HL-60 (cell line): ENCODE results near the gene EPOP.

Source experiments
- DNase-seq, 2 experiments: peaks; one replicate each; pipeline ENCODE4 v3.0.0-alpha.2; 2010 to 2020; ENCODE audit warnings: low read depth in 1 of 2, low spot score in 1 of 2
- H3K27ac ChIP-seq: fragments of 250-450 bp; sonication (Bioruptor Pico); replicated peaks from 2 replicates; pipeline ENCODE4 v1.5.1; 2020; ENCODE audit warnings: mild to moderate bottlenecking, moderate library complexity
- H3K27me3 ChIP-seq: fragments of 250-450 bp; sonication (Bioruptor Pico); 2 replicates; pipeline ENCODE4 v1.5.1; 2021; ENCODE audit warnings: mild to moderate bottlenecking, moderate library complexity; ENCODE audit not compliant: insufficient read depth, poor library complexity, severe bottlenecking
- H3K4me3 ChIP-seq: replicated peaks from 2 replicates; pipeline ENCODE4 v1.5.1; 2011; ENCODE audit warnings: mild to moderate bottlenecking, control low read depth, low read length; ENCODE audit not compliant: insufficient read depth
- CTCF ChIP-seq: IDR thresholded peaks from one replicate; pipeline ENCODE4 v1.5.1; 2011; ENCODE audit warnings: low read length, control low read depth, inconsistent platforms; ENCODE audit not compliant: insufficient read depth
- GABPA ChIP-seq: IDR thresholded peaks from 2 replicates; pipeline ENCODE4 v1.6.1; 2012; ENCODE audit warnings: low read depth
- POLR2AphosphoS5 ChIP-seq: IDR thresholded peaks from 2 replicates; pipeline ENCODE4 v1.6.1; 2012; ENCODE audit warnings: low read depth
- SPI1 ChIP-seq: IDR thresholded peaks from 2 replicates; pipeline ENCODE4 v1.6.1; 2012; ENCODE audit warnings: low read depth, mild to moderate bottlenecking, borderline replicate concordance
- TF ChIP-seq, protein P1 (sequence below): IDR thresholded peaks from 2 replicates; pipeline ENCODE4 v1.6.1; 2012; ENCODE audit warnings: low read depth; ENCODE audit not compliant: insufficient replicate concordance

The EPOP gene

GRCh38 chr17:38691154-38691553 is 16.4 kb upstream of the EPOP start:
- no peaks in the 10 kb centered on the region for H3K27me3 ChIP-seq
- H3K27ac ChIP-seq: no peak overlapping the region
- no peak overlapping the region for H3K4me3 ChIP-seq
- TF ChIP-seq, protein P1, sequence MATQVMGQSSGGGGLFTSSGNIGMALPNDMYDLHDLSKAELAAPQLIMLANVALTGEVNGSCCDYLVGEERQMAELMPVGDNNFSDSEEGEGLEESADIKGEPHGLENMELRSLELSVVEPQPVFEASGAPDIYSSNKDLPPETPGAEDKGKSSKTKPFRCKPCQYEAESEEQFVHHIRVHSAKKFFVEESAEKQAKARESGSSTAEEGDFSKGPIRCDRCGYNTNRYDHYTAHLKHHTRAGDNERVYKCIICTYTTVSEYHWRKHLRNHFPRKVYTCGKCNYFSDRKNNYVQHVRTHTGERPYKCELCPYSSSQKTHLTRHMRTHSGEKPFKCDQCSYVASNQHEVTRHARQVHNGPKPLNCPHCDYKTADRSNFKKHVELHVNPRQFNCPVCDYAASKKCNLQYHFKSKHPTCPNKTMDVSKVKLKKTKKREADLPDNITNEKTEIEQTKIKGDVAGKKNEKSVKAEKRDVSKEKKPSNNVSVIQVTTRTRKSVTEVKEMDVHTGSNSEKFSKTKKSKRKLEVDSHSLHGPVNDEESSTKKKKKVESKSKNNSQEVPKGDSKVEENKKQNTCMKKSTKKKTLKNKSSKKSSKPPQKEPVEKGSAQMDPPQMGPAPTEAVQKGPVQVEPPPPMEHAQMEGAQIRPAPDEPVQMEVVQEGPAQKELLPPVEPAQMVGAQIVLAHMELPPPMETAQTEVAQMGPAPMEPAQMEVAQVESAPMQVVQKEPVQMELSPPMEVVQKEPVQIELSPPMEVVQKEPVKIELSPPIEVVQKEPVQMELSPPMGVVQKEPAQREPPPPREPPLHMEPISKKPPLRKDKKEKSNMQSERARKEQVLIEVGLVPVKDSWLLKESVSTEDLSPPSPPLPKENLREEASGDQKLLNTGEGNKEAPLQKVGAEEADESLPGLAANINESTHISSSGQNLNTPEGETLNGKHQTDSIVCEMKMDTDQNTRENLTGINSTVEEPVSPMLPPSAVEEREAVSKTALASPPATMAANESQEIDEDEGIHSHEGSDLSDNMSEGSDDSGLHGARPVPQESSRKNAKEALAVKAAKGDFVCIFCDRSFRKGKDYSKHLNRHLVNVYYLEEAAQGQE: no peak
- no peak for TF ChIP-seq GABPA
- no peak for TF ChIP-seq SPI1
- TF ChIP-seq CTCF: no peak
- no peak for TF ChIP-seq POLR2AphosphoS5
- DNase-seq: no peak

- DNase-seq: no peak
- Histone ChIP-seq H3K4me3 (no peak overlapping the region), H3K27me3 (no peaks in the 10 kb centered on the region), H3K27ac (no peak overlapping the region)
- TF ChIP-seq SPI1 (no peak), GABPA (no peak), CTCF (no peak), POLR2AphosphoS5 (no peak)
- TF ChIP-seq, protein P1: no peak
Measured at GRCh38 chr17:38690386-38690785, 15.6 kb upstream of the EPOP start.

DNA sequence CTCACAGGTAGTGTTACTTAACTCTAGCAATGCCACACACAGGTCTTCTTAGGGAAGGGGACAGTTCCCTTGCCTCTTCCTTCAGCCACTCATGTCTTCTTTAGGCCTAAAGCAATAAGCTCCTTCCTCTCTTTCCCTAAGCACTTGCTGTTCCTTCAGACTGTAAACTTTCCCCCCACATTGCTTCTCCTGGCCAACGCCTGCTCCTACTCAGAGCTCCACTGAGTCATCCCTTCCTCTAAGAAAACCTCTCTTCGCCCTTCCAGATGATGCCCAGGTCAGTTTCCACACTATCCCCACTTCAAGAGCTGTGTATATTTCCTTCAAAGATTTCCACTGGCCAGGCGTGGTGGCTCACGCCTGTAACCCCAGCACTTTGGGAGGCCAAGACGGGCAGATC is 12.5 kb upstream of the EPOP start:
- no peak overlapping the region for H3K27ac ChIP-seq
- H3K27me3 ChIP-seq: no peaks in the 10 kb centered on the region
- H3K4me3 ChIP-seq: no peak overlapping the region
- TF ChIP-seq CTCF (no peak), GABPA (no peak), SPI1 (no peak)
- TF ChIP-seq, protein P1: no peak
- DNase-seq: no peak
